GM20000 (cell line): ENCODE data around the gene ZNF112.
"Not testable (repeated sequence)": the region's sequence is repeated elsewhere in the genome, so short reads cannot be mapped to it uniquely, and the experiment has no call there.

Source experiments
- DNase-seq: peaks from one replicate; pipeline ENCODE4 v3.0.0; 2012; ENCODE audit warnings: low spot score
- CTCF ChIP-seq: IDR thresholded peaks from 2 replicates; pipeline ENCODE4 v1.5.1; 2012; ENCODE audit warnings: mild to moderate bottlenecking, control low read depth; ENCODE audit errors: extremely low read depth, missing control alignments

The ZNF112 gene

GRCh38 chr19:44356383-44357111 lies at the start of gene ZNF112:
TSS of gene ZNF112 (minus strand) at chr19:44356680. CDS start at chr19:44340539, 16,141 bp downstream.
- DNase-seq, result no peak
- no peak for TF ChIP-seq CTCF

GRCh38 chr19:44401139-44402115 lies 44.9 kb upstream of the ZNF112 start, which contains the start of gene ZNF285:
TSS of gene ZNF285 (minus strand) at chr19:44401608. CDS start at chr19:44397213, 4,395 bp downstream.
- peak; percentile 62 for DNase-seq
- no peak for TF ChIP-seq CTCF

- not testable (repeated sequence) for DNase-seq
These were observed 32.8 kb upstream of the ZNF112 start for GRCh38 chr19:44389268-44389667.

- DNase-seq, result no peak
- TF ChIP-seq CTCF, result no peak
These were observed 18.3 kb upstream of the ZNF112 start for GRCh38 chr19:44374789-44375188.

- TF ChIP-seq CTCF, result no peak
- DNase-seq, result no peak
These were observed 15.5 kb upstream of the ZNF112 start for GRCh38 chr19:44371815-44372480.

GRCh38 chr19:44367024-44367423 lies 10.5 kb upstream of the ZNF112 start:
- no peak for DNase-seq
- no peak for TF ChIP-seq CTCF

- TF ChIP-seq CTCF, result no peak
- DNase-seq, result no peak
These were observed 9.9 kb downstream of the ZNF112 start for GRCh38 chr19:44346556-44346955.
